Measurements from ENCODE around the gene MROH2A. TPM values are rescaled to one million over a fixed set of nuclear protein-coding genes. Genes with fewer than 3 reads are reported as not detected.

The MROH2A gene
- total RNA-seq, 6 donors from 2014 or later = not detected

DNA sequence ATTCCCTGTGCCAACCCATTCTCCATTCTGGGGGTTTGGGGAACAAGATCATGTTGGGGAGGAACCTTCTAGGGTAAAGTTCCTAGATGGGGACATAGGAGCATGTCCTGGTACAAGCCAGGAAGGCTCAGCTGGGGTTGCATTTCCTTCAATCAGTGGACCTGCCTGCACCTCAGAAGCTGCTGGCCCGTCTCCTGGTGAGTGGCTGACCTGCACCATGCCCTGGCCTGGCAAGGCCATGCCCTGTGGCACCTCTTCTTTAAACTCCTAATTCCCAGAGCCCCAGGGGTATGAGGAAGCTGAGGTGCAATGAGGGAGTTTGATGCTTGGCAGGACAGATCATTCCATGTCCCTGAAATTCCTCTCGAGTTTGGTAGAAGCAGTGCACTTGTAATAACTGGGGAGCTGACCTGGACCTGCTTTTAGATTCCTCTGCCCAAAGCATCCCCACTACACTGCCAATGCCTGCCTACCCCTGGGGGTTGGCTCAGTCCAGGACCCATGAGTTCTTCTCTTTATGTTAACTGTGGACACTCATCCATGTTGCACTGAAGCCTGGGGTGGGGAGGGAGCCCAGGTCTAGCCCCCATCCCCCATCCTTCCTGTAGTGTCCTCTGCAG lies 25.3 kb downstream of the MROH2A start:
- no peaks in the 10 kb centered on the region for H3K4me1 ChIP-seq
- ATAC-seq (ENCODE audit: low FRiP score in 2 of 2) = no peak
- 58 to 80% methylated on average over 1 to 2 of the region's 2 CpGs for WGBS, 2 donors
- no peaks in the 10 kb centered on the region for H3K27me3 ChIP-seq
- H3K36me3 ChIP-seq = no peaks in the 10 kb centered on the region
- DNase-seq = no peak
- no peak overlapping the region for H3K27ac ChIP-seq
- no peak overlapping the region for H3K4me3 ChIP-seq
- TF ChIP-seq POLR2AphosphoS5 (IDR thresholded peaks at IDR 0.05) (no peak), EP300 (IDR thresholded peaks at IDR 0.05) (no peak), POLR2A (IDR thresholded peaks at IDR 0.05) (no peak), CTCF (IDR thresholded peaks at IDR 0.05) (no peak)
- H3K9me3 ChIP-seq = no peaks in the 10 kb centered on the region

DNA sequence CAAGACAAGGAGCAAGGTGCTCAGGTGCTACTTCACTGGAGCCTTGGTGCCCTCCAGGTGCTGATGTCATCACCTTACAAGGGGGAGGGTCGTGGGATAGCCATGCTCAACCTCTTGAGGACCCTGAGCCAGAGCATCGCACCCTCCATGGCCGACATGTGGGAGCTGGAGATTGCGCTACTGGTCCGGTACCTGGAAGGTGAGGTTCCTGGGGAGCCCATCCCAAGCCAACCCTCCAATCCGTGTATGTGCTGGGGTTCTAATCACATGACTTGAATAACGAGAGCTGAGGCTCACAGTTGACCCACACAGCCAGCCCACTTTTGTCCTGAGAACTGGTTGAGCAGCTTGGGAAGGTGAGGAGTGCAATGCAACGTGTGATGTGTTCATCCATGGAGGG lies 25.9 kb downstream of the MROH2A start:
- Histone ChIP-seq H3K27ac (no peak overlapping the region), H3K9me3 (no peaks in the 10 kb centered on the region), H3K36me3 (no peaks in the 10 kb centered on the region), H3K27me3 (no peaks in the 10 kb centered on the region), H3K4me3 (no peak overlapping the region), H3K4me1 (no peaks in the 10 kb centered on the region)
- TF ChIP-seq POLR2A (IDR thresholded peaks at IDR 0.05) (no peak), POLR2AphosphoS5 (IDR thresholded peaks at IDR 0.05) (no peak), CTCF (IDR thresholded peaks at IDR 0.05) (no peak), EP300 (IDR thresholded peaks at IDR 0.05) (no peak)
- DNase-seq (peak in 1 of 2 donors; percentile 15), ATAC-seq (ENCODE audit: low FRiP score in 2 of 2) (no peak)
- WGBS, 2 donors = 67 to 80% methylated on average over 1 to 8 of the region's 8 CpGs

DNA sequence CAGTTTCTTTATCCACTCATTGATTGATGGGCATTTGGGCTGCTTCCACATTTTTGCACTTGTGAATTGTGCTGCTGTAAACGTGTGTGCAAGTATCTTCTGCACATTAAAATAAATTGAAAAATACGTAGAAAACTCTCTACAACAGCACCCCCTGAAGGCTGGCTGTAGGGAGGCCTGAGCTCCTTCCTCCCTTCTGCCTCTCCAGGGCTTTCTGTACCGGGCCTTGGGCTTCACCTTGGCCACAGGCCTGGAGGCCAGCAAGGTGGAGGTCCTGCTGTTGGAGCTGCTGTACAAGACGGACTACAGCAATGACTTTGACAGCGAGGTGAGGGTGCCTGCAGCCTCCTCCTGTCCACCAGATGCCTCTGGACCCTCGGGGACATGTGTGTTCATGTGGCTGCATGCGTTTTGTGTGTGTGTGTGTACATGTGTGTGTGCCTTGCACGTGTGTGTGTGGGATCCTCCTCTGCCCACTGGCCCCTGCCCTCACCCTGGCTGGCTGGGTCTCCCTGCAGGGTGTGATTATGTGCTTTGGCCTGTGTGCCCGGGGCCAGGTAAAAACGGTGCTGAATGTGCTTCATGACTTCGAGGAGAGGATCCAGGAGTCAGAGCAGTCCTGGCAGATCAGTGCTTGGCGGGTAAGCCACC lies 29.2 kb downstream of the MROH2A start:
- H3K27me3 ChIP-seq = no peaks in the 10 kb centered on the region
- no peak overlapping the region for H3K4me3 ChIP-seq
- no peak for ATAC-seq (ENCODE audit: low FRiP score in 2 of 2)
- TF ChIP-seq EP300 (IDR thresholded peaks at IDR 0.05) (no peak), CTCF (IDR thresholded peaks at IDR 0.05) (no peak), POLR2A (IDR thresholded peaks at IDR 0.05) (no peak), POLR2AphosphoS5 (IDR thresholded peaks at IDR 0.05) (no peak)
- H3K27ac ChIP-seq = no peak overlapping the region
- DNase-seq = peak in 1 of 2 donors; percentile 14
- H3K9me3 ChIP-seq = no peaks in the 10 kb centered on the region
- H3K4me1 ChIP-seq = no peaks in the 10 kb centered on the region
- H3K36me3 ChIP-seq = no peaks in the 10 kb centered on the region
- 67 to 69% methylated on average over 11 of the region's 12 CpGs for WGBS, 2 donors

GRCh38 chr2:233807966-233808935 lies 30.1 kb downstream of the MROH2A start:
- peak in 1 of 2 donors; percentile 6 for DNase-seq
- TF ChIP-seq POLR2AphosphoS5 (IDR thresholded peaks at IDR 0.05) = no peak
- TF ChIP-seq POLR2A (IDR thresholded peaks at IDR 0.05) = no peak
- TF ChIP-seq CTCF (IDR thresholded peaks at IDR 0.05) = no peak
- TF ChIP-seq EP300 (IDR thresholded peaks at IDR 0.05) = no peak
- Histone ChIP-seq H3K9me3 (no peaks in the 10 kb centered on the region), H3K36me3 (no peaks in the 10 kb centered on the region), H3K4me3 (no peak overlapping the region), H3K27me3 (no peaks in the 10 kb centered on the region), H3K27ac (no peak overlapping the region), H3K4me1 (no peaks in the 10 kb centered on the region)
- ATAC-seq (ENCODE audit: low FRiP score in 2 of 2) = no peak
- WGBS, 2 donors = 70 to 84% methylated on average over 5 to 8 of the region's 10 CpGs
